PFSK-1 (cell line): ENCODE results near the gene DDI2.

Source experiments
- FOXP2 ChIP-seq: optimal IDR thresholded peaks from 2 replicates; pipeline ENCODE3; 2011; ENCODE audit warnings: borderline replicate concordance, control low read depth, inconsistent platforms; ENCODE audit not compliant: insufficient read depth; ENCODE audit errors: extremely low read length, extremely low read depth
- POLR2AphosphoS5 ChIP-seq: IDR thresholded peaks from 2 replicates; pipeline ENCODE4 v1.6.1; 2012; ENCODE audit warnings: low read depth, mild to moderate bottlenecking, control low read depth, low read length, moderate library complexity
- TAF1 ChIP-seq: IDR thresholded peaks from 2 replicates; pipeline ENCODE4 v1.6.1; 2012; ENCODE audit warnings: low read length, control low read depth, borderline replicate concordance; ENCODE audit not compliant: insufficient read depth
- TF ChIP-seq, protein P1 (sequence below), 2 experiments: IDR thresholded peaks; 2 replicates each; pipeline versions ENCODE4 v1.6.1 to v1.8.0; 2011 to 2012; ENCODE audit warnings: low read depth in 2 of 2, low read length in 2 of 2, control low read depth in 1 of 2, inconsistent platforms in 1 of 2, mild to moderate bottlenecking in 1 of 2, moderate library complexity in 1 of 2; ENCODE audit not compliant: insufficient read depth in 1 of 2

DNA sequence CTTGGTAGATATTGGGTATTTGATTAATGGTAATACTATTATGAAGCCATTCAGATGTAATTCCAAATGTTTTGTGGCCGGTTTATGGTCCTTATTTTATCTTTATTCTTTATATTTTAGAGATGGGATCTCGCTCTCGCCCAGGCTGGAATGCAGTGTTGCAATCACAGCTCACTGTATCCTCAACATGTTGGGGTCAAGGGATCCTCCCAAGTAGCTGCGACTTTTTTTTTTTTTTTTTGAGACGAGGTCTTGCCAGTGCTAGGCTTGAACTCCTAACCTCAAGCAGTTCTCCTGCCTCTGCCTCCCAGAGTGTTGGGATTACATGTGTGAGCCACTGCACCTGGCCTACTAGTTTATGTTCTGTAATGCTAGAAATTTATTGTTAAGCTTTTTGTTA, 4.7 kb downstream of the DDI2 start:
- TF ChIP-seq TAF1 (no peak), POLR2AphosphoS5 (no peak), FOXP2 (no peak)
- TF ChIP-seq, protein P1, sequence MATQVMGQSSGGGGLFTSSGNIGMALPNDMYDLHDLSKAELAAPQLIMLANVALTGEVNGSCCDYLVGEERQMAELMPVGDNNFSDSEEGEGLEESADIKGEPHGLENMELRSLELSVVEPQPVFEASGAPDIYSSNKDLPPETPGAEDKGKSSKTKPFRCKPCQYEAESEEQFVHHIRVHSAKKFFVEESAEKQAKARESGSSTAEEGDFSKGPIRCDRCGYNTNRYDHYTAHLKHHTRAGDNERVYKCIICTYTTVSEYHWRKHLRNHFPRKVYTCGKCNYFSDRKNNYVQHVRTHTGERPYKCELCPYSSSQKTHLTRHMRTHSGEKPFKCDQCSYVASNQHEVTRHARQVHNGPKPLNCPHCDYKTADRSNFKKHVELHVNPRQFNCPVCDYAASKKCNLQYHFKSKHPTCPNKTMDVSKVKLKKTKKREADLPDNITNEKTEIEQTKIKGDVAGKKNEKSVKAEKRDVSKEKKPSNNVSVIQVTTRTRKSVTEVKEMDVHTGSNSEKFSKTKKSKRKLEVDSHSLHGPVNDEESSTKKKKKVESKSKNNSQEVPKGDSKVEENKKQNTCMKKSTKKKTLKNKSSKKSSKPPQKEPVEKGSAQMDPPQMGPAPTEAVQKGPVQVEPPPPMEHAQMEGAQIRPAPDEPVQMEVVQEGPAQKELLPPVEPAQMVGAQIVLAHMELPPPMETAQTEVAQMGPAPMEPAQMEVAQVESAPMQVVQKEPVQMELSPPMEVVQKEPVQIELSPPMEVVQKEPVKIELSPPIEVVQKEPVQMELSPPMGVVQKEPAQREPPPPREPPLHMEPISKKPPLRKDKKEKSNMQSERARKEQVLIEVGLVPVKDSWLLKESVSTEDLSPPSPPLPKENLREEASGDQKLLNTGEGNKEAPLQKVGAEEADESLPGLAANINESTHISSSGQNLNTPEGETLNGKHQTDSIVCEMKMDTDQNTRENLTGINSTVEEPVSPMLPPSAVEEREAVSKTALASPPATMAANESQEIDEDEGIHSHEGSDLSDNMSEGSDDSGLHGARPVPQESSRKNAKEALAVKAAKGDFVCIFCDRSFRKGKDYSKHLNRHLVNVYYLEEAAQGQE (IDR thresholded peaks at IDR 0.05; ENCODE audit: insufficient read depth in 1 of 2, low read depth in 2 of 2, low read length in 2 of 2) = no peak
